Globus pallidus (tissue), 1 donor: Measurements from ENCODE around the gene RAB30.

ENCODE experiments used
- DNase-seq: peaks from one replicate; pipeline ENCODE4 v3.0.0-alpha.2; 2015; ENCODE audit warnings: low spot score

RAB30 gene

GRCh38 chr11:83071567-83072349 is at the start of gene RAB30:
Gene RAB30, minus strand, starts transcription at chr11:83071897. Its CDS starts 74,581 bp downstream, at chr11:82997316.
- peak; percentile 100 for DNase-seq

GRCh38 chr11:83120327-83120726 is 48.6 kb upstream of the RAB30 start:
- no peak for DNase-seq

- no peak for DNase-seq
Measured at GRCh38 chr11:83119216-83119615, 47.5 kb upstream of the RAB30 start.

- DNase-seq, result no peak
Measured at GRCh38 chr11:83118814-83119213, 47.1 kb upstream of the RAB30 start.

GRCh38 chr11:83116015-83116641 is 44.4 kb upstream of the RAB30 start:
- no peak for DNase-seq

GRCh38 chr11:83115551-83115950 is 43.9 kb upstream of the RAB30 start:
- DNase-seq, result no peak

- peak; percentile 17 for DNase-seq
Measured at GRCh38 chr11:83115026-83115425, 43.3 kb upstream of the RAB30 start.

GRCh38 chr11:83112886-83113285 is 41.2 kb upstream of the RAB30 start:
- no peak for DNase-seq

- no peak for DNase-seq
Measured at GRCh38 chr11:83105168-83105567, 33.5 kb upstream of the RAB30 start.

- DNase-seq, result no peak
Measured at GRCh38 chr11:83102834-83103233, 31.1 kb upstream of the RAB30 start.

- DNase-seq, result no peak
Measured at GRCh38 chr11:83097429-83098075, 25.9 kb upstream of the RAB30 start.

GRCh38 chr11:83093634-83094033 is 21.9 kb upstream of the RAB30 start:
- no peak for DNase-seq

GRCh38 chr11:83092488-83093384 is 21.0 kb upstream of the RAB30 start:
- no peak for DNase-seq

- no peak for DNase-seq
Measured at GRCh38 chr11:83088965-83089364, 17.3 kb upstream of the RAB30 start.

- DNase-seq, result no peak
Measured at GRCh38 chr11:83087035-83087434, 15.3 kb upstream of the RAB30 start.

- no peak for DNase-seq
Measured at GRCh38 chr11:83079820-83080219, 8.1 kb upstream of the RAB30 start.

- no peak for DNase-seq
Measured at GRCh38 chr11:83078269-83078668, 6.6 kb upstream of the RAB30 start.

- no peak for DNase-seq
Measured at GRCh38 chr11:83073884-83074283, 2.2 kb upstream of the RAB30 start.

GRCh38 chr11:83073258-83073657 is 1.6 kb upstream of the RAB30 start:
- no peak for DNase-seq

GRCh38 chr11:83072350-83073242 is 899 bp upstream of the RAB30 start:
- DNase-seq, result no peak
